ENCODE measurements around the gene STOM. TPM values are rescaled to one million over a fixed set of nuclear protein-coding genes. Genes with fewer than 3 reads are reported as not detected.
A peak's percentile ranks its signal among the peaks of the same experiment; 100 is the strongest.

STOM gene
- total RNA-seq, 1 experiment from 2014 or later: 22.4 TPM

GRCh38 chr9:121399883-121400607 lies 30.0 kb upstream of the STOM start (continued):
- no peak for TF ChIP-seq ZBTB33 (IDR thresholded peaks at IDR 0.05; ENCODE audit: extremely low read depth, insufficient replicate concordance, low read length)
- TF ChIP-seq SRF (IDR thresholded peaks at IDR 0.05; ENCODE audit: low read depth): no peak

- Histone ChIP-seq H3K9me2 (ENCODE audit: insufficient read depth) (no peaks in the 10 kb centered on the region), H3K4me2 (ENCODE audit: low read length) (no peak overlapping the region), H3K9ac (ENCODE audit: low read length) (no peak overlapping the region), H3K4me1 (ENCODE audit: control insufficient read depth in 1 of 2, insufficient read depth in 2 of 2, low read length in 2 of 2) (peaks cover 0 to 3% of the 10 kb centered on the region in 2 experiments; a peak in 1 of 4 replicates), H3K27me3 (ENCODE audit: insufficient read depth, low read length) (no peaks in the 10 kb centered on the region), H3K27ac (ENCODE audit: low read depth, low read length) (no peak overlapping the region), H3K36me3 (ENCODE audit: control insufficient read depth in 1 of 2, insufficient read depth in 2 of 2, low read length in 2 of 2) (no peaks in the 10 kb centered on the region), H2AFZ (ENCODE audit: low read depth, low read length, poor library complexity, severe bottlenecking) (peak overlapping the region; percentile 63), H3K9me3 (ENCODE audit: control insufficient read depth in 1 of 2, insufficient read depth in 1 of 2, low read depth in 1 of 2, low read length in 2 of 2) (no peaks in the 10 kb centered on the region), H3K4me3 (replicated peaks in 1 of 2; ENCODE audit: low read depth in 1 of 2, low read length in 2 of 2) (no peak overlapping the region), H3K79me2 (ENCODE audit: insufficient read depth, low read length) (no peaks in the 10 kb centered on the region), H4K20me1 (ENCODE audit: insufficient read depth) (no peaks in the 10 kb centered on the region)
- ChIA-PET POLR2A (no interaction called here), CTCF (interaction anchor here (0.7 to 4.7 kb wide), 11 partner anchors 14 to 643 kb away, joined by 3 to 42 read pairs (median 6); no protein-coding TSS in a partner anchor), RAD21 (ENCODE audit: low non-redundant PET in 1 of 2, low total read pairs in 2 of 2, uncharacterized antibody in 2 of 2, unreplicated experiment in 2 of 2) (interaction anchor here (0.7 to 1.5 kb wide), 4 partner anchors 79 to 186 kb away, joined by 3 to 9 read pairs (median 4); no protein-coding TSS in a partner anchor)
- BruUV-seq (replicated peaks): no TSS peak
- ATAC-seq (no peak), DNase-seq (ENCODE audit: low read depth, low spot score) (no peak)
- TF ChIP-seq SIN3A (IDR thresholded peaks at IDR 0.05; ENCODE audit: low read depth) (no peak), EZH2 (IDR thresholded peaks at IDR 0.05) (no peak), MAX (IDR thresholded peaks at IDR 0.05) (no peak), RAD21 (IDR thresholded peaks at IDR 0.05; ENCODE audit: low read depth) (no peak), POLR2AphosphoS5 (IDR thresholded peaks at IDR 0.05; ENCODE audit: low read depth, low read length) (no peak), FOSL1 (IDR thresholded peaks at IDR 0.05; ENCODE audit: low read depth) (no peak), SP1 (IDR thresholded peaks at IDR 0.05; ENCODE audit: low read depth) (no peak), TCF7L2 (IDR thresholded peaks at IDR 0.05; ENCODE audit: borderline replicate concordance, extremely low read depth, insufficient read depth, insufficient read length) (no peak), ATF3 (IDR thresholded peaks at IDR 0.05) (no peak), EZH2phosphoT487 (IDR thresholded peaks at IDR 0.05; ENCODE audit: borderline replicate concordance) (no peak), POLR2A (IDR thresholded peaks at IDR 0.05; ENCODE audit: borderline replicate concordance, extremely low read depth, insufficient read depth, insufficient read length) (no peak)
- intact Hi-C loops (cut with micrococcal nuclease): no loop called here
Measured at GRCh38 chr9:121399126-121399882, 29.3 kb upstream of the STOM start.

Data from HCT116 (cell line).